GM13977 (cell line): ENCODE measurements around the gene NDRG3.
"Not testable (repeated sequence)": the region's sequence is repeated elsewhere in the genome, so short reads cannot be mapped to it uniquely, and the experiment has no call there.

Experiments used
- DNase-seq: peaks from one replicate; pipeline ENCODE4 v3.0.0; 2012; ENCODE audit warnings: low spot score
- in situ Hi-C: fragments of 300-500 bp; cut with MboI; formaldehyde crosslinking; loops from one replicate; pipeline ENCODE4 v1.12.0; 2022; ENCODE audit warnings: low sequenced_read_pairs, low pct_unique_long_range_greater_than_20kb, mixed read lengths, inconsistent platforms; ENCODE audit not compliant: unreplicated experiment
- TF ChIP-seq, protein P1 (sequence below): IDR thresholded peaks from 2 replicates; pipeline ENCODE4 v1.5.1; 2012; ENCODE audit warnings: mild to moderate bottlenecking, control low read depth; ENCODE audit not compliant: insufficient read depth; ENCODE audit errors: extremely low read depth, missing control alignments

Gene NDRG3

DNA sequence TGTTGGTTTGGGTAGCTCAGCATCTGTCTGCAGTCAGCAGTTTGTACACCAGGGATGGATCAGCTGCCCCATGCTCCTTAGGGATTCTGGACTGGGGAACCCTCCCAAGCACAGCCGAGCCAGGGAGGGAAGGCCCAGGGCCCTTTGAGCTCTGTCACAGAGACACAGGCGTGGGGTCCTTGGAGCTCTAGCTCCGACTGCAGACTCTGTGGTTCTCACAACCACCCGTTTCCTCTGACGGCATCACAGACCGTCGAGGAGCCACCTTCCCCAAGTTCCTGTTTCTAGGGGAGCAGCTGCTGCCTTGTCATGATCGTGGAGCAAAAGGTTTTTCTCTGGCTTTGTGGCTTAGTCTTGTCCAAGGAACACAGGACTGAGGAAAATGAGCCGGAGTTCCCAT is 99.9 kb downstream of the NDRG3 start, which contains the start of gene SLA2:
TSS of gene SLA2 (minus strand) at position 199 of the 400 bp plus-strand sequence. CDS start 4,861 bp downstream, outside the sequence.
- in situ Hi-C loops, result no loop called here
- DNase-seq, result peak; percentile 56
- TF ChIP-seq, protein P1, sequence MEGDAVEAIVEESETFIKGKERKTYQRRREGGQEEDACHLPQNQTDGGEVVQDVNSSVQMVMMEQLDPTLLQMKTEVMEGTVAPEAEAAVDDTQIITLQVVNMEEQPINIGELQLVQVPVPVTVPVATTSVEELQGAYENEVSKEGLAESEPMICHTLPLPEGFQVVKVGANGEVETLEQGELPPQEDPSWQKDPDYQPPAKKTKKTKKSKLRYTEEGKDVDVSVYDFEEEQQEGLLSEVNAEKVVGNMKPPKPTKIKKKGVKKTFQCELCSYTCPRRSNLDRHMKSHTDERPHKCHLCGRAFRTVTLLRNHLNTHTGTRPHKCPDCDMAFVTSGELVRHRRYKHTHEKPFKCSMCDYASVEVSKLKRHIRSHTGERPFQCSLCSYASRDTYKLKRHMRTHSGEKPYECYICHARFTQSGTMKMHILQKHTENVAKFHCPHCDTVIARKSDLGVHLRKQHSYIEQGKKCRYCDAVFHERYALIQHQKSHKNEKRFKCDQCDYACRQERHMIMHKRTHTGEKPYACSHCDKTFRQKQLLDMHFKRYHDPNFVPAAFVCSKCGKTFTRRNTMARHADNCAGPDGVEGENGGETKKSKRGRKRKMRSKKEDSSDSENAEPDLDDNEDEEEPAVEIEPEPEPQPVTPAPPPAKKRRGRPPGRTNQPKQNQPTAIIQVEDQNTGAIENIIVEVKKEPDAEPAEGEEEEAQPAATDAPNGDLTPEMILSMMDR, result no peak

DNA sequence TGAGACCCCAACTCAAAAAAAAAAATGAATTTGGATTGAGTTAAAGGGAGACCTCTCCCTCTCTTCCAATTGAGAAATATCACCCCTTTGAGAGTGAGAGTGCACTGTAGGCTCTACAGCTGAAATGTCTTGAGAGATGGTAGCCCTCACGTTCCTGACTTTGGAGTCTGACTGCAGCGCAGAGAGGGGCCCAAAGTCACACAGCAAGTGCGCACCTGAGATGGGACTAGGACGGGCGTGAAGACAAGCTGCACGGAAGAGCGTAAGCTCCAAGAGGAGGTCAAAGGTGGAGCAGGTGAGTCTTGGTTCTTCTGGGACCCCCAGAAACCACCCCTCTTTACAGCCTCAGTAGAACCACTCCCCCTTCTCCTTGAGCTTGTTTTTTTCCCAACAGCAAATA is 100.5 kb downstream of the NDRG3 start:
- no peak for DNase-seq
- in situ Hi-C loops, result no loop called here
- TF ChIP-seq, protein P1, result no peak

DNA sequence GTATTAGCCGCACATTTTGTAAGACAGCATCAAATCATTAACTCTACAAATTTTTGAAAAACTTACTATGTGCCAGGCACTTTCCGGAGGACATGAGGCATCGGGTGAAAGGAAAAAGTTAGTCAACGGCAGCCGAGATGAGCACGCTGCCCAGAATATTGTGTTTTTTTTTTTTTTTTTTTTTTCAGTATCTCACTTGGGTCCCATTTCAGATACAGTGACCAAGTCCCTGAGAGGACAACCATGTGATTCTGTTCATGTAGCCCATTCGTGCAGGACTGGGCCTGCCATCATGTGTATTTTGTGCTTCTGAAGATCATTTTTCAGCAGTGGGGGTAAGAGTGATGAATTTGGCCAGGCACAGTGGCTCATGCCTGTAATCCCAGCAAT is 101.2 kb downstream of the NDRG3 start:
- no peak for DNase-seq
- in situ Hi-C loops, result no loop called here
- TF ChIP-seq, protein P1, result no peak

DNA sequence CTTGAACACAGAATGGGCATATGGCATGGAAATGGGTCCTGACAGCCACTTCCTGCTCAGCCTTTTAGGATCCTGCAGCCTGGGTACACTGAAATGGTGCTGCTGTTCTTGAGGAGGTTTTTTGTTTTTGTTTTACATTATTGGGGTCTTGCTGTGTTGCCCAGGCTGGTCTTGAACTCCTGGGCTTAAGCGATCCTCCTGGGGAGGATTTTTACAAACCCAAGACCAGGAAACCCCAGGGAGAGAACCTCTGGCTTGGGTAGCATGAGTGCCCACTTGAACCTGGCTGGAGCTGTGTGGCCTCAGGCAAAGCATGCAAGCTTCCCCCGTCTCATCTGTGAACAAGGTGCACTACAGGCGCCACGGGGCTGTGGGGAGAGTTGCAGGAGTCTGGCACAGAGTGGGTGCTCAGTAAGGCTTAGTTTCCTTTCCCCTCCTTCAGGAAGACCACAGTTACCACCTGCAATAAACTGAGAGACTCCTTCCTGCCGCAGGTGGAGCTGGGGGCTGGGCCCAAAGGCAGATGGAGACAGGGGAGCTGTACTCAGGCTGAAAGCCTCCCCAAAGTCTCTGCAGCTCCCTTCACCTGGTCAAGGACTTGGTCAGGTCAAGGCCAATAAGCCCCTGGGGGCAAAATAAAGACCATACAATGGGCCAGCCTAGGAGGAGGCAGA is 101.7 kb downstream of the NDRG3 start:
- in situ Hi-C loops, result no loop called here
- DNase-seq, result no peak
- TF ChIP-seq, protein P1, result no peak

DNA sequence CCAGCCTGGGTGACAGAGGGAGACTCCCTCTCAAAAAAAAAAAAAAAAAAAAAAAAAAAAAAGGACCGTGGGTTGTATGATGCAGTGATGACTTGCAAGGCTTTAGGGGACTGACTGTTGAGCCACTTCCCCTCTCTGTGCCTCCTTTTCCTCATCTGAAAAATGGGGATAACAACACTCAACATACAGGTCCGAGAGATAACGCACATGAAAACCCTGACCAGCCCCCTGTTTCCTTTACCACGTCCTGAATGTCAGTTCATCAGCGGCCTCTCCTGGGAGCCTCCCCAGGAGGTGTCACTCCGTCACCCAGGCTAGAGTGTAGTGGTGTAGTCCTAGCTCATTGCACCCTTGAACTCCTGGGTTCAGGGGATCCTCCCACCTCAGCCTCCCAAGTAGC is 103.8 kb downstream of the NDRG3 start:
- no peak for DNase-seq
- TF ChIP-seq, protein P1, result no peak
- in situ Hi-C loops, result no loop called here

DNA sequence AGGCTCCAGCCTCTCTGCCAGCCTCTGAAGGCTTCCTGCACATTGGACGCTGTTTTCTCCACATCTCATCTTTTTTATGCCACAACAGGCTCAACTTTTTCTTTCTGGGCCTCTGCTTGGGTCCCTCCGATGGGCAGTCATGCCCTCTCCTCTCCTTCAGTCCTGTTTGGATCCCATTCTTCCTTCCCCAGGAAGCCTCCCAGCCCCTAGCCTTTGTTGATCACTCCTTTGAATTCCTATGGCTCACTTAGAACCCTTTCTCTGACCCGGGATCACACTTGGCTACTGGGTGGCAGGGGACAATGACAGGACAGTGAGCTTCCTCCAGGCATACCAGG is 104.4 kb downstream of the NDRG3 start:
- in situ Hi-C loops, result no loop called here
- TF ChIP-seq, protein P1, result no peak
- DNase-seq, result no peak

DNA sequence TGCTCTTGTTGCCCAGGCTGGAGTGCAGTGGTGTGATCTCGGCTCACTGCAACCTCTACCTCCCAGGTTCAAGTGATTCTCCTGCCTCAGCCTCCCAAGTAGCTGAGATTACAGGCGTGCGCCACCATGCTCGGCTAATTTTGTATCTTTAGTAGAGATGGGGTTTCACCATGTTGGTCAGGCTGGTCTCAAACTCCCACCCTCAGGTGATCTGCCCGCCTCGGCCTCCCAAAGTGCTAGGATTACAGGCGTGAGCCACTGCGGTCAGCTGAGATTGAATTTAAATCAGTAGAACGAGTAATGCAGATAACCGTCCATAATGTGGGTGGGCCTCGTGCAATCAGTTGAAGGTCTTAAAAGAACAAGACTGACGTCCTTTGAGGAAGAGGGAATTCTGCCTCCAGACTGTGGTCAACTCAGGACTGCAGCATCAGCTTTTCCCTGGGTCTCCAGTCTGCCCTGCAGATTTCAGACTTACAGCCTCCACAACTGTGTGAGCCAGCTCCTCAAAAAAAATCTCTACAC is 107.0 kb downstream of the NDRG3 start:
- in situ Hi-C loops, DNase-seq: not testable (repeated sequence)
